ENCODE results near the gene COQ3. TPM values are rescaled to one million over a fixed set of nuclear protein-coding genes. Genes with fewer than 3 reads are reported as not detected.

The COQ3 gene
- total RNA-seq (2014; rRNA removed; shearing (Covaris generic)): 7.8 and 9.2 TPM in 2 replicates
- polyA plus RNA-seq (2014; cell fraction: nucleus; rRNA removed): 7.0 and 11.6 TPM in 2 replicates

GRCh38 chr6:99393698-99394531, at the start of gene COQ3:
Gene COQ3, minus strand, starts transcription at chr6:99394195. Its CDS starts 16 bp downstream, at chr6:99394179.
- DNase-seq (ENCODE audit: extremely low read depth, low read depth): peak; percentile 43

GRCh38 chr6:99434702-99435530, 40.9 kb upstream of the COQ3 start:
- no peak for DNase-seq (ENCODE audit: extremely low read depth, low read depth)

- no peak for DNase-seq (ENCODE audit: extremely low read depth, low read depth)
These were observed 38.9 kb upstream of the COQ3 start for GRCh38 chr6:99432877-99433276.

GRCh38 chr6:99431901-99432300, 37.9 kb upstream of the COQ3 start:
- no peak for DNase-seq (ENCODE audit: extremely low read depth, low read depth)

GRCh38 chr6:99427988-99428387, 34.0 kb upstream of the COQ3 start:
- no peak for DNase-seq (ENCODE audit: extremely low read depth, low read depth)

GRCh38 chr6:99426451-99426757, 32.4 kb upstream of the COQ3 start:
- no peak for DNase-seq (ENCODE audit: extremely low read depth, low read depth)

GRCh38 chr6:99425647-99426450, 31.9 kb upstream of the COQ3 start:
- DNase-seq (ENCODE audit: extremely low read depth, low read depth): peak; percentile 87

GRCh38 chr6:99424761-99425646, 31.0 kb upstream of the COQ3 start, which contains the start of gene PNISR:
Gene PNISR, minus strand, starts transcription at chr6:99425308. Its CDS starts 10,649 bp downstream, at chr6:99414659.
- DNase-seq (ENCODE audit: extremely low read depth, low read depth): peak; percentile 96

- no peak for DNase-seq (ENCODE audit: extremely low read depth, low read depth)
These were observed 30.0 kb upstream of the COQ3 start for GRCh38 chr6:99424022-99424421.

- no peak for DNase-seq (ENCODE audit: extremely low read depth, low read depth)
These were observed 28.9 kb upstream of the COQ3 start for GRCh38 chr6:99422912-99423311.

- no peak for DNase-seq (ENCODE audit: extremely low read depth, low read depth)
These were observed 23.1 kb upstream of the COQ3 start for GRCh38 chr6:99416892-99417767.

- no peak for DNase-seq (ENCODE audit: extremely low read depth, low read depth)
These were observed 22.2 kb upstream of the COQ3 start for GRCh38 chr6:99416226-99416625.

GRCh38 chr6:99415446-99415845, 21.5 kb upstream of the COQ3 start:
- DNase-seq (ENCODE audit: extremely low read depth, low read depth): no peak

GRCh38 chr6:99412065-99412464, 18.1 kb upstream of the COQ3 start:
- DNase-seq (ENCODE audit: extremely low read depth, low read depth): no peak

- no peak for DNase-seq (ENCODE audit: extremely low read depth, low read depth)
These were observed 15.7 kb upstream of the COQ3 start for GRCh38 chr6:99409672-99410071.

GRCh38 chr6:99407076-99407475, 13.1 kb upstream of the COQ3 start:
- DNase-seq (ENCODE audit: extremely low read depth, low read depth): no peak

GRCh38 chr6:99402448-99402847, 8.5 kb upstream of the COQ3 start:
- DNase-seq (ENCODE audit: extremely low read depth, low read depth): no peak

- DNase-seq (ENCODE audit: extremely low read depth, low read depth): no peak
These were observed 3.3 kb upstream of the COQ3 start for GRCh38 chr6:99397287-99397686.

- no peak for DNase-seq (ENCODE audit: extremely low read depth, low read depth)
These were observed 663 bp downstream of the COQ3 start for GRCh38 chr6:99393366-99393697.
